ENCODE data around the gene TUBA1B. TPM values are rescaled to one million over a fixed set of nuclear protein-coding genes. Genes with fewer than 3 reads are reported as not detected.

The TUBA1B gene
- total and polyA plus RNA-seq, 12 donors, result 117 to 1,374 (median 309) TPM

DNA sequence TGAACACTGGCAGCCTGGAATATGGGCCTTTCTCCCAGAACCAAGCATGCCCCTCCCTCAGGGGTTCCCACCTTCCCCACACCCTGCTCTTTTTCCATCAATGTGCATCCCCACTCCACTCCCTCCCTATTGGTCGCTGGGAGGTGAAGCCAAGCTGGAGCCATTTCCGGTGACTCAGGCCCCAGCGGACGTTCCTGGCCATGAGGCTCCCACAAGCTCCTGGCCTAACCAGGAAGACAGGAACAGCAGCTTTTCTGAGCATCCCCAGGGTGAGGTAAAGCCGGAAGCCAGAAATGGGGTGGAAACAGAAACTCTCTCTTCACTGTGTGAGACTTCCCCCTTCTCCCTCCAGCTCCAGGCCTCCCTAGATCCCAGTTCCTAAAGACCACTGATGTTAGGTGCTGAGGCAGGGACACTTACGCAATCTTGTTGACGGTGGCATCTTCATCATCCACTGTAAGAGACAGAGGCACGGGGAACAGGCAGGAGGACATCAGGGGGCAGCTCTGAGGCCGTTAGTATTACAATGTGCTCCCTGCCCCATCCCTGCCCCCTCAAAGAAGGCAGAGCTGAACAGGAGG, 25.6 kb downstream of the TUBA1B start:
- H3K27ac ChIP-seq, result peak overlapping the region in 7 of 10 donors; percentile 43 to 100 (median 64)
- DNase-seq (no peak), ATAC-seq (peak in 4 of 8 donors; percentile 26 to 50 (median 38))
- TF ChIP-seq, protein P1, sequence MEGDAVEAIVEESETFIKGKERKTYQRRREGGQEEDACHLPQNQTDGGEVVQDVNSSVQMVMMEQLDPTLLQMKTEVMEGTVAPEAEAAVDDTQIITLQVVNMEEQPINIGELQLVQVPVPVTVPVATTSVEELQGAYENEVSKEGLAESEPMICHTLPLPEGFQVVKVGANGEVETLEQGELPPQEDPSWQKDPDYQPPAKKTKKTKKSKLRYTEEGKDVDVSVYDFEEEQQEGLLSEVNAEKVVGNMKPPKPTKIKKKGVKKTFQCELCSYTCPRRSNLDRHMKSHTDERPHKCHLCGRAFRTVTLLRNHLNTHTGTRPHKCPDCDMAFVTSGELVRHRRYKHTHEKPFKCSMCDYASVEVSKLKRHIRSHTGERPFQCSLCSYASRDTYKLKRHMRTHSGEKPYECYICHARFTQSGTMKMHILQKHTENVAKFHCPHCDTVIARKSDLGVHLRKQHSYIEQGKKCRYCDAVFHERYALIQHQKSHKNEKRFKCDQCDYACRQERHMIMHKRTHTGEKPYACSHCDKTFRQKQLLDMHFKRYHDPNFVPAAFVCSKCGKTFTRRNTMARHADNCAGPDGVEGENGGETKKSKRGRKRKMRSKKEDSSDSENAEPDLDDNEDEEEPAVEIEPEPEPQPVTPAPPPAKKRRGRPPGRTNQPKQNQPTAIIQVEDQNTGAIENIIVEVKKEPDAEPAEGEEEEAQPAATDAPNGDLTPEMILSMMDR (IDR thresholded peaks at IDR 0.05), result no peak
- H3K4me1 ChIP-seq, result peaks cover 13 to 66% (median 55%) of the 10 kb centered on the region in 9 donors
- H3K36me3 ChIP-seq, result peaks cover 0 to 70% (median 36%) of the 10 kb centered on the region in 9 donors
- no peaks in the 10 kb centered on the region for H3K9me3 ChIP-seq
- no peaks in the 10 kb centered on the region for H3K27me3 ChIP-seq
- no peak overlapping the region for H3K4me3 ChIP-seq
- WGBS, 2 donors, result 53 to 55% methylated on average over 9 of the region's 9 CpGs
- intact Hi-C loops (cut with DNase I), result loop anchor here in 1 of 10 donors (5.0 kb wide), 1 partner anchor 38 kb away; the partner anchor contains the start of gene RHEBL1

DNA sequence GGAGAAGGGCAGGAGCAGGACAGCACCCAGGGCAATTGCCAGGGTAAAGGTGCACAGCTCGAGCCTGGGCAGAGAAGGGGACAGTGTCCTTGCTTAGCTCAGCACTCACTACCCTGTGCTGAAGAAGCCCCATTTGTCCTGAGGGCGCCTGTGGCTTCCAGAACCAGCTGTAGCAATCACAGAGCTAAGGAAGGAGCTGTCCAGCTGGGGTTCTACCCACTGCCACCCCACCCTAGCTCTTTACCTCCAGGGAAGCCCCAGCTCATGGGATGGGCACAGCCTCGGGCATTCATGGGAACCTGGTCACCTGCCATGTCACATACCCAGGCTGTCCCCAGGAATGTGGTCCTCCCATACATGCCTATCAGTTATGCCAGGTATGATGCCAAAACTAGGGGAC, 26.4 kb downstream of the TUBA1B start:
- peaks cover 13 to 66% (median 55%) of the 10 kb centered on the region in 9 donors for H3K4me1 ChIP-seq
- H3K4me3 ChIP-seq, result no peak overlapping the region
- intact Hi-C loops (cut with DNase I), result loop anchor here in 1 of 10 donors (5.0 kb wide), 1 partner anchor 38 kb away; the partner anchor contains the start of gene RHEBL1
- peaks cover 4 to 78% (median 43%) of the 10 kb centered on the region in 9 donors for H3K36me3 ChIP-seq
- peak overlapping the region in 8 of 10 donors; percentile 37 to 100 (median 62) for H3K27ac ChIP-seq
- no peaks in the 10 kb centered on the region for H3K9me3 ChIP-seq
- 70 to 86% methylated on average over 3 of the region's 3 CpGs for WGBS, 2 donors
- TF ChIP-seq, protein P1 (IDR thresholded peaks at IDR 0.05), result no peak
- no peaks in the 10 kb centered on the region for H3K27me3 ChIP-seq
- DNase-seq (no peak), ATAC-seq (no peak)

DNA sequence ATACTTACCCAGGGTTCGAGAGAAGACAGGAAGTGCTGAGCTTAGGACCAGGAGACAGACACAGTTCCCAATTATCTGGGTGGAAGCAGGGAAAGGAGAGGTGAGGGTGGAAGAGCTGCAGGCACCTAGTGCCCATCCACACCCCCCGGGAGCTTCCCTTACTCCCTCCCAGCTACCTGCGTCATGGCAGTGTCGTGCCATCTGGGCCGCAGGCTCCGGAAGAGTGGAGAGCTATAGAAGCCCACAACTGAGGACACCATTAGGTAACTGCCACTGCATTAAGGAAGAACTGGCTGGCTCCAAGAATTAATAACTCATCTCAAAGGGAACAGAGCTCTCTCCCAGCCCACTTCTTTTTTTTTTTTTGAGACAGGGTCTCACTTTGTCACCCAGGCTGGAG, 30.8 kb downstream of the TUBA1B start:
- Histone ChIP-seq H3K27me3 (peaks cover 0 to 4% (median 0%) of the 10 kb centered on the region in 7 donors), H3K36me3 (peaks cover 4 to 99% (median 66%) of the 10 kb centered on the region in 9 donors), H3K9me3 (no peaks in the 10 kb centered on the region), H3K27ac (no peak overlapping the region), H3K4me1 (peaks cover 0 to 22% (median 13%) of the 10 kb centered on the region in 9 donors), H3K4me3 (no peak overlapping the region)
- TF ChIP-seq, protein P1 (IDR thresholded peaks at IDR 0.05), result no peak
- 95 to 97% methylated on average over 6 of the region's 6 CpGs for WGBS, 2 donors
- intact Hi-C loops (cut with DNase I), result no loop called here
- ATAC-seq, result no peak
- DNase-seq, result no peak

DNA sequence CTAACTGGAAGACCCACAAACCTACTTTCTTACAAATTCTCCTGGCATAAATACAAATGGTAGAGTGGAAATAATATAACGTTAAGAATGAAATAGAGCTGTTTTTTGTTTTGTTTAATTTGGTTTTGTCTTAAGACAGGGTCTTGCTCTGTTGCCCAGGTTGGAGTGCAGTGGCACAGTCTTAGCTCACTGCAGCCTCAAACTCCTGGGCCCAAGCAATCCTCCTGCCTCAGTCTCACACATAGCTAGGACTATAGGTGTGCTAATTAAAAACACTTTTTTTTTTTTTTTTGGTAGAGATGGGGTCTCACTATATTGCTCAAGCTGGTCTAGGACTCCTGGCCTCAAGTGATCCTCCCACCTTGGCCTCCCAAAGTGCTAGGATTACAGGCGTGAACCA, 32.5 kb downstream of the TUBA1B start:
- peaks cover 12 to 20% (median 14%) of the 10 kb centered on the region in 9 donors for H3K4me1 ChIP-seq
- no peak overlapping the region for H3K4me3 ChIP-seq
- WGBS, 2 donors, result 95% methylated on average over 2 of the region's 2 CpGs
- no peak overlapping the region for H3K27ac ChIP-seq
- TF ChIP-seq, protein P1 (IDR thresholded peaks at IDR 0.05), result no peak
- H3K27me3 ChIP-seq, result peaks cover 3 to 21% (median 7%) of the 10 kb centered on the region in 7 donors
- DNase-seq, result no peak
- H3K36me3 ChIP-seq, result peaks cover 4 to 83% (median 61%) of the 10 kb centered on the region in 9 donors
- intact Hi-C loops (cut with DNase I), result loop anchor here in 1 of 10 donors (2.0 kb wide), 1 partner anchor 34 kb away; no protein-coding TSS in a partner anchor
- H3K9me3 ChIP-seq, result no peaks in the 10 kb centered on the region
- ATAC-seq, result no peak

All from heart right ventricle (tissue), 16 donors.